IMR-90 (cell line): ENCODE measurements around the gene PTPN4. TPM values are rescaled to one million over a fixed set of nuclear protein-coding genes. Genes with fewer than 3 reads are reported as not detected.

ENCODE experiments used
- ATAC-seq: fragments of 200-7000 bp; cut with Tn5 transposase; 2 replicates; pipeline ENCODE4 v1.9.1; 2020; ENCODE audit warnings: low read depth, mild to moderate bottlenecking, moderate library complexity
- BruUV-seq: library from RNA; stranded (reverse); fragments of 400-500 nt; replicated peaks from 2 replicates; lab custom pipeline; 2021; lab: Mats Ljungman, UMichigan
- CTCF ChIA-PET: fragments of 300-600 bp; formaldehyde crosslinking; extraction: SDS; loops from one replicate; lab custom pipeline; 2021; ENCODE audit warnings: antibody characterized with exemption; lab: Yijun Ruan, JAX
- POLR2A ChIA-PET: fragments of 300-600 bp; sonication (Branson Sonifier 250); formaldehyde crosslinking; loops from one replicate; lab custom pipeline; 2022; ENCODE audit warnings: antibody characterized with exemption; ENCODE audit not compliant: unreplicated experiment; lab: Charles Lee
- DNase-seq: peaks from one replicate; pipeline ENCODE4 v3.0.0; 2013
- H2AFZ ChIP-seq: replicated peaks from 2 replicates; pipeline ENCODE3; 2013; ENCODE audit warnings: low read length, mild to moderate bottlenecking; ENCODE audit not compliant: poor library complexity
- H2AK5ac ChIP-seq: 2 replicates; pipeline ENCODE4 v1.6.1; 2013; ENCODE audit warnings: low read depth, low read length, inconsistent platforms
- H2AK9ac ChIP-seq: replicated peaks from 2 replicates; pipeline ENCODE3; 2013; ENCODE audit warnings: mild to moderate bottlenecking, low read depth, low read length, moderate library complexity; ENCODE audit not compliant: poor library complexity
- H2BK120ac ChIP-seq: 2 replicates; pipeline ENCODE4 v1.6.1; 2013; ENCODE audit warnings: low read depth, low read length, inconsistent platforms
- H2BK15ac ChIP-seq: 3 replicates; pipeline ENCODE4 v1.6.1; 2013; ENCODE audit warnings: low read depth, low read length, inconsistent platforms
- H2BK20ac ChIP-seq: 2 replicates; pipeline ENCODE4 v1.6.1; 2013; ENCODE audit warnings: low read depth, mild to moderate bottlenecking, inconsistent platforms, low read length, moderate library complexity
- H2BK5ac ChIP-seq: 2 replicates; pipeline ENCODE4 v1.6.1; 2013; ENCODE audit warnings: mild to moderate bottlenecking, low read depth, low read length, inconsistent platforms; ENCODE audit not compliant: poor library complexity, severe bottlenecking
- H3K14ac ChIP-seq: replicated peaks from 2 replicates; pipeline ENCODE4 v1.6.1; 2013; ENCODE audit warnings: low read depth, low read length, inconsistent platforms
- H3K18ac ChIP-seq: 2 replicates; pipeline ENCODE4 v1.6.1; 2013; ENCODE audit warnings: low read depth, low read length, control low read depth
- H3K23ac ChIP-seq: 2 replicates; pipeline ENCODE4 v1.6.1; 2013; ENCODE audit warnings: low read depth, low read length, inconsistent platforms
- H3K27ac ChIP-seq: 2 replicates; pipeline ENCODE4 v1.5.1; 2013; ENCODE audit warnings: mild to moderate bottlenecking, control low read depth, low read length; ENCODE audit not compliant: insufficient read depth
- H3K27me3 ChIP-seq: 2 replicates; pipeline ENCODE4 v1.6.1; 2013; ENCODE audit warnings: low read length; ENCODE audit not compliant: control insufficient read depth, insufficient read depth
- H3K36me3 ChIP-seq: 2 replicates; pipeline ENCODE4 v1.6.1; 2013; ENCODE audit warnings: low read length, mixed read lengths; ENCODE audit not compliant: control insufficient read depth, insufficient read depth
- H3K4ac ChIP-seq: 2 replicates; pipeline ENCODE4 v1.6.1; 2013; ENCODE audit warnings: low read depth, low read length, inconsistent platforms
- H3K4me1 ChIP-seq: 2 replicates; pipeline ENCODE4 v1.6.1; 2013; ENCODE audit warnings: low read length, mixed read lengths; ENCODE audit not compliant: control insufficient read depth, insufficient read depth
- H3K4me2 ChIP-seq: 2 replicates; pipeline ENCODE4 v1.6.1; 2013; ENCODE audit warnings: low read depth, mild to moderate bottlenecking, control low read depth, low read length, moderate library complexity
- H3K4me3 ChIP-seq: 2 replicates; pipeline ENCODE4 v1.5.1; 2013; ENCODE audit warnings: low read depth, mild to moderate bottlenecking, control low read depth, low read length, moderate library complexity; ENCODE audit not compliant: insufficient read depth
- H3K56ac ChIP-seq: 2 replicates; pipeline ENCODE4 v1.6.1; 2013; ENCODE audit warnings: low read length, inconsistent platforms; ENCODE audit not compliant: insufficient read depth; ENCODE audit errors: extremely low read depth
- H3K79me1 ChIP-seq, 2 experiments: 2 replicates each; pipeline ENCODE4 v1.6.1; 2013; ENCODE audit warnings: low read length in 2 of 2, inconsistent platforms in 1 of 2, low read depth in 1 of 2
- H3K9ac ChIP-seq: 2 replicates; pipeline ENCODE4 v1.6.1; 2013; ENCODE audit warnings: low read depth, low read length, control low read depth
- H3K9me1 ChIP-seq: 2 replicates; pipeline ENCODE4 v1.6.1; 2013; ENCODE audit warnings: low read length, inconsistent platforms; ENCODE audit not compliant: insufficient read depth
- H3K9me3 ChIP-seq: 2 replicates; pipeline ENCODE4 v1.6.1; 2013; ENCODE audit warnings: low read length; ENCODE audit not compliant: control insufficient read depth, insufficient read depth
- H4K20me1 ChIP-seq: 2 replicates; pipeline ENCODE4 v1.6.1; 2013; ENCODE audit warnings: low read length, inconsistent platforms; ENCODE audit not compliant: insufficient read depth
- H4K5ac ChIP-seq: 2 replicates; pipeline ENCODE4 v1.6.1; 2013; ENCODE audit warnings: mild to moderate bottlenecking, low read depth, low read length, control low read depth
- H4K8ac ChIP-seq, 2 experiments: 2 replicates each; pipeline ENCODE4 v1.6.1; 2013; ENCODE audit warnings: low read depth in 2 of 2, low read length in 2 of 2, control low read depth in 1 of 2, inconsistent platforms in 1 of 2
- H4K91ac ChIP-seq: 2 replicates; pipeline ENCODE4 v1.6.1; 2013; ENCODE audit warnings: low read depth, low read length, inconsistent platforms; ENCODE audit not compliant: insufficient read depth
- CHD1 ChIP-seq: IDR thresholded peaks from 2 replicates; pipeline ENCODE4 v1.6.1; 2012; ENCODE audit warnings: low read depth, low read length, improper control_type of control experiment
- CTCF ChIP-seq: conservative IDR thresholded peaks from 2 replicates; pipeline ENCODE4 v1.5.1; 2012; ENCODE audit warnings: mild to moderate bottlenecking, low read depth, low read length, improper control_type of control experiment
- MAFK ChIP-seq: IDR thresholded peaks from 2 replicates; pipeline ENCODE4 v1.6.1; 2012; ENCODE audit warnings: low read depth, low read length, improper control_type of control experiment
- NFE2L2 ChIP-seq: fragments of 150-350 bp; IDR thresholded peaks from 2 replicates; pipeline ENCODE4 v1.6.1; 2016; ENCODE audit warnings: low read depth, mild to moderate bottlenecking, low read length
- RAD21 ChIP-seq: IDR thresholded peaks from 2 replicates; pipeline ENCODE4 v1.6.1; 2012; ENCODE audit warnings: low read length, improper control_type of control experiment
- dilution Hi-C: fragments of 300-500 bp; cut with HindIII; formaldehyde crosslinking; loops from one replicate; pipeline ENCODE4 v1.14.3; 2018; ENCODE audit warnings: low sequenced_read_pairs; ENCODE audit not compliant: unreplicated experiment
- in situ Hi-C: fragments of 300-500 bp; cut with MboI; formaldehyde crosslinking; loops from 3 replicates; pipeline ENCODE4 v1.14.3; 2019; ENCODE audit warnings: low sequenced_read_pairs, inconsistent platforms, mixed read lengths
- intact Hi-C: fragments of 100-400 bp; cut with micrococcal nuclease; formaldehyde crosslinking; loops from 2 replicates; pipeline ENCODE4 v1.10.0; 2022
- polyA plus RNA-seq, 3 experiments: library from polyadenylated mRNA; depleted of rRNA; stranded (reverse); fragments of >200 nt; gene quantifications; 2 replicates each; pipeline ENCODE4 v1.2.3, GENCODE V29; 2012; ENCODE audit warnings: low replicate concordance in 1 of 3
- total RNA-seq: library from RNA; depleted of rRNA; stranded (reverse); fragments of >200 nt; gene quantifications from 2 replicates; pipeline ENCODE4 v1.2.3, GENCODE V29; 2012

The PTPN4 gene
- total and polyA plus RNA-seq, 2 of the 4 experiments (the other 2 are of a cell fraction), result 2.9 to 19.2 TPM

DNA sequence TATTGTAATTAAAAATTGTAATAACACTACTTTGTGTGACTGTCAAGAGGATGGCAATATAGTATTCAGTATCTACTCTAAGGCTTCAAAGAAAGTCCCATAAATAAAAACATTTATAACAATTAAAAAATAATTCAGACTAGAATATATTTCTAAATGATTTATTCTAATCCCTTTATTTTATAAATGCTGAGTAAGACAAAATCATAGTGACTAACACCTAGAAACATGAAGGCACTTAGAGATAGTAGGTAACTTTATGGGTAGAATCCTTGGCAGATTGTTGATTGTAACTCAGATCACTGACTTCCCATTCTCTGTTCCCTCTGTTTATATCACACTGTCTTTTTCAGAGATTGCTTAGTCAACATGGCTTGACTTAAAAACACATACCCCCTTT, 174.6 kb downstream of the PTPN4 start:
- Histone ChIP-seq H3K79me1 (no peaks in the 10 kb centered on the region), H4K20me1 (no peaks in the 10 kb centered on the region), H3K56ac (no peak overlapping the region), H3K23ac (no peak overlapping the region), H2BK5ac (no peak overlapping the region), H3K4me2 (no peak overlapping the region), H3K27me3 (no peaks in the 10 kb centered on the region), H3K14ac (no peak overlapping the region), H3K4ac (no peak overlapping the region), H3K36me3 (no peaks in the 10 kb centered on the region; the same call in 1 of the 2 replicates), H3K27ac (no peak overlapping the region), H3K9ac (no peak overlapping the region), H3K9me3 (no peaks in the 10 kb centered on the region), H3K4me3 (no peak overlapping the region), H4K5ac (no peak overlapping the region), H2AFZ (no peak overlapping the region), H3K4me1 (no peaks in the 10 kb centered on the region), H2BK120ac (no peak overlapping the region), H4K8ac (no peak overlapping the region), H2BK20ac (no peak overlapping the region), H3K9me1 (no peaks in the 10 kb centered on the region), H2AK5ac (no peak overlapping the region), H3K18ac (no peak overlapping the region), H4K91ac (no peak overlapping the region), H2BK15ac (no peak overlapping the region), H2AK9ac (no peak overlapping the region)
- in situ Hi-C loops, result no loop called here
- ChIA-PET CTCF (no interaction called here), POLR2A (no interaction called here)
- DNase-seq, result no peak
- no peak for ATAC-seq
- dilution Hi-C loops, result no loop called here
- TF ChIP-seq MAFK (peak; percentile 90), CTCF (no peak), CHD1 (no peak), RAD21 (no peak), NFE2L2 (no peak)
- BruUV-seq, result no TSS peak
- intact Hi-C loops, result no loop called here
